NCI-H524 treated with DMSO at 0.1 percent for 48 hours (cell line): ENCODE measurements around the gene PLPPR5.
A peak's percentile ranks its signal among the peaks of the same experiment; 100 is the strongest.
"Not testable (repeated sequence)": the region's sequence is repeated elsewhere in the genome, so short reads cannot be mapped to it uniquely, and the experiment has no call there.

Source experiments
- DNase-seq: peaks from one replicate; lab custom pipeline; 2025; lab: John Stamatoyannopoulos, UW

The PLPPR5 gene

GRCh38 chr1:98919211-98919610 is 85.5 kb downstream of the PLPPR5 start:
- DNase-seq = no peak

DNA sequence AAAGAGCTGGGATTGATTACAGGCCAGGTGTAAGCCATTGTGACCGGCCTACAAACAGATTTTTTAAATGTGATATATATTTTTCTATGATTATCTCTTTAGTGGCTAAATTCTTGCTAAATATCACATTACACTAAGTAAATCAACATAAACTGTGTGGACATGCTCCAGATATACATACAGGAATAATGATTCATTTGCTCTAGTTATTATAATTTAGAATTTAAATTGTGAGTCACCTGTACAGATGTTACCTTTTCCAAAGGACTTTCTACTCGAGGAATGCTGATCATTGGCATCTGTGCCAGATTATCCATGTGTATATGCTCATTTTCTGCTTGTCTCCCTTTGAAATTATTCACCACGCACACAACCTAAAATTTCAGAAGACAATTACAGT is 90.1 kb downstream of the PLPPR5 start:
- no peak for DNase-seq

GRCh38 chr1:98910827-98911226 is 93.8 kb downstream of the PLPPR5 start:
- no peak for DNase-seq

DNA sequence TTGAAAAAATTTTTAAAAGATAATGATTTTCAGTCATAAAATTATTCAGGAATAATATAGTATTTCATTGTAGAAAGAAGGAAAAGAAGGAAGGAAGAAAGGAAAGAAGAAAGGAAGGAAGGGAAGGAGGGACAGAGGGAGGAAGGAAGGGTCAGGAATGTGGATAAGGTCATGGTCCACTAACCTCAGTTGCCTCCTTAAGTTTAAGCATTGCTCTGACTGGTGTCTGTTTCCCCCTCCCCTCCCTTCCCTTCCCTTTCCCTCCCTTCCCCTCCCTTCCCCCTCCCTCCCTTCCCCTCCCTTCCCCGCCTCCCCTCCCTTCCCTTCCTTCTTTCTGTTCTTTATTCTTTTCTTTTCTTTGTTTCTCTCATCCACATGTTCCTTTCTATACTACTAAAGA is 95.7 kb downstream of the PLPPR5 start:
- no peak for DNase-seq

DNA sequence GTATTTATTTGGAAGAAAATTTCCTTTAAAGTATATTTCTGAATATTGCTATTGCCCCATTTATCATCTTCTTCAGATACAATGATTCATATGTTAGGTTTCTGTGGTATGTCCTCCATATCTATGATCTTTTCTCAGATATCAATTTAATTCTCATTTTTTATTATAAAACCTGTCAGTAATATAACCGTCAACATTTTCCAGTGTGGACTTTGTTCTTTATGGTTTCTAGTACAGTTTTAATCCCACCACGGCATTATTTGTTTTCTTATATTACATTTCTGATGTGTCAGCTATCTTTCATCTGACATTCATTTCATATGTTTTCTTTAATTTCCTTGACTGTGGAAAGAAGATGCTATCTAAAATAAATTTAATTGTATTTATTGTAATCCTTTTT is 97.9 kb downstream of the PLPPR5 start:
- DNase-seq = no peak

GRCh38 chr1:98906361-98906760 is 98.3 kb downstream of the PLPPR5 start:
- DNase-seq = no peak

DNA sequence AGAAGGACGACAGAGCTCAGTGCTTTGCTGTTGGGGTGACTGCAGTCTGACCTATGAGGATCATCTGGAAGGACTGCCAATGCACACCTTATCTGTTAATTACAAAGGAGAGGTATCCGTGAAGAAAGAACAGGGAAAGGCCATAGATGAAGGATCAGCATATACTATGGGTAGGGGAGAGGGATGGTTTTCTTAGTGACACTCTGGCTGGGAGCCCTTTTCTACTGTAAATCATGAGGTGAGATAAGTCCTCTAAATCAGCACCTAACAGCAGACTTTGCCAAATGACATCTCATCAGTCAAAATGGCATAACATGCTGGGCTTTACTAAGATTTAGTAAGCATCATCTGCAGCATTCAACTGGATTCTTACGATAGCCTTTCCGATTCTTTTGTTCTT is 100.0 kb downstream of the PLPPR5 start:
- DNase-seq = no peak

- DNase-seq = no peak
Observed at GRCh38 chr1:98903726-98904125, 100.9 kb downstream of the PLPPR5 start.

DNA sequence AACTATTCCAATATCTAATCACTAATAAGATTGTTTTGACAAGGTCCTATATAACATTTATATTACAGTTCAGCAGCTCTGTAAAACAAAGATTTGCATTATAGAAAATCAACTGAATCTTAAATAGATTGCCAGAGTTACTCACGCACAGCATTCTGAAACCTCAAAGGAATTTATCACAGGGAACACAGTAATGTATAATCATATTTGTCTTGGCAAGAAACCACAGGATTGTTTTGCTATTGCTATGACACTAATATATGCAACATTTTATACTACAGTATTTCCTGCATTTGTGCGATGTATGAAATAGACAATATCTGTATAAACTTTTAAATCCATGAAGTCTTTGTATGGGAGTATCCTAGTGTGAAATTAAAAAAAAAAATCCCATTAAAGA is 101.4 kb downstream of the PLPPR5 start:
- no peak for DNase-seq

DNA sequence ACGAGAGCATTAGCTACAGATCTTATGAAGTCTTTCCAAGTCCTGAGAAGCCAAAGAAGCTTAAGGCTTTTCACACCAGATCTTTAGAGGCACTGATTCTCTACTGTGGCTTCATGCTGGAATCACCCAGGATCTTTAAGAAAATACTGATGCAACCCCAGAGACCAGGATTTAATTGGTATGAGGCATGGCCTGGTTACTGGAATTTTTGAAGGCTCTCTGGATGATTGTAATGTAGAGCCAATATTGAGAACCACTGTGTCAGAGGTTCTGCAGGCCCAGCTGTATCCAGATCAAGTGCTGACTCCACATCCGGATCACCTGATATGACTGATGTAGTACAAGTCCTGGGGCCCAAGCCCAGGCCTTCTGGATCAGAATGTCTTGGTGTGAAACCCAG is 105.7 kb downstream of the PLPPR5 start:
- no peak for DNase-seq

- no peak for DNase-seq
Observed at GRCh38 chr1:98897479-98897878, 107.2 kb downstream of the PLPPR5 start.

- DNase-seq = no peak
Observed at GRCh38 chr1:98896711-98897445, 107.8 kb downstream of the PLPPR5 start.

GRCh38 chr1:98893371-98893770 is 111.3 kb downstream of the PLPPR5 start:
- DNase-seq = peak; percentile 6

- no peak for DNase-seq
Observed at GRCh38 chr1:98888869-98889268, 115.8 kb downstream of the PLPPR5 start.

DNA sequence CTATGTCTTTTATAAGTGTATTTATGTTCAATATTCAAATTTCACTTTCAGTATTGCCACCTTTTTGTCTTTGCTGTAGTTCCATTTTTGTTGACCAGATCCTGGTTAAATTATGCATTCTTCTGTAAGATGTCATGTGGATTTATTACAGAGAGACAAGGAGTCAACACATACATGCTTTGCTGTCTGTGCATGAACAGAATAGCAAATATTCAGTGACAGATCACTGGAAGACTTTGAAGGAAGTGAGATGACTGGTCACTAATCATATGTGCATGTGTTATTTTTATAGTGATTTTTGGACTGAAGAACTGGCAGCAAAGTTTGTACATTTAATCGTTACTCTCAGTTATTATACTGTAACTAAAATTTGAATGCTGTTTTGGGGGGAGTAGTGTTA is 117.2 kb downstream of the PLPPR5 start:
- no peak for DNase-seq

DNA sequence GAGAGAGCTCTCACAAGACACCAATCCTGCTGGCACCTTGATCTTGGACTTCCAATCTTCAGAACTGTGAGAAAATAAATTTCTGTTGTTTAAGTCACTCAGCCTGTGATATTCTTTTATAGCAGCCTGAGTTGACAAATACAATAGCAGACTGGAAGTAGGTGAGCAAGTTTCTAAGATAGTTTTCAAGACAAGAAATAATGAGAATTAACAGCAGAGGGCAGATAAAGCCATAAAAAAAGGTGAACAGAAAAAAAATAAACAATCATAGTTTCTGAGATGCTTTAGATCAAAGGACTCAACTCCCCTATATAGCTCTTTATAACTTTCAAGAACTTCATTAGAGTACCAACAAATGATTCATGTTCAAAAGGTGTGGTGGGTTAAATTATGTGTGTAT is 119.8 kb downstream of the PLPPR5 start:
- DNase-seq = no peak

DNA sequence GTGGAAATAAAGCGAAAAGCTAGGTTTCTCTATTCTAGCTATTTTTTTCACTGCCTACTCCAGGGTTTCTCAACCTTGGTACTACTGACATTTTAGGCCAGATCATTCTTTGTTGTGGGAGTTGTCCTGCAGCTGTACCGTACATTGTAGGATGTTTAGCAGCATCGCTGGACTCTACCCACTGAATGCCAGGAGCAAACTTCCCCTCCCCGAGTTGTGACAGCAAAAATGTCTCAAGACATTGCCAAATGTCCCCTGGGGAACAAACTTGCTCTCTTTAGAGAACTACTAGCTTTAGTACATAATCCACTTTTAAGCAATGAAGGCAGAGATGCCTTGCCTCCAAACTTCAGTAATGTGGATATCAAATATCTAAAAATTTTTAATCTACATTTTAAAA is 122.8 kb downstream of the PLPPR5 start:
- DNase-seq = no peak

GRCh38 chr1:98881234-98881633 is 123.4 kb downstream of the PLPPR5 start:
- not testable (repeated sequence) for DNase-seq

GRCh38 chr1:98874828-98875227 is 129.8 kb downstream of the PLPPR5 start:
- DNase-seq = no peak

- DNase-seq = no peak
Observed at GRCh38 chr1:98870959-98871903, 133.4 kb downstream of the PLPPR5 start.

GRCh38 chr1:98865796-98866195 is 138.9 kb downstream of the PLPPR5 start:
- no peak for DNase-seq

DNA sequence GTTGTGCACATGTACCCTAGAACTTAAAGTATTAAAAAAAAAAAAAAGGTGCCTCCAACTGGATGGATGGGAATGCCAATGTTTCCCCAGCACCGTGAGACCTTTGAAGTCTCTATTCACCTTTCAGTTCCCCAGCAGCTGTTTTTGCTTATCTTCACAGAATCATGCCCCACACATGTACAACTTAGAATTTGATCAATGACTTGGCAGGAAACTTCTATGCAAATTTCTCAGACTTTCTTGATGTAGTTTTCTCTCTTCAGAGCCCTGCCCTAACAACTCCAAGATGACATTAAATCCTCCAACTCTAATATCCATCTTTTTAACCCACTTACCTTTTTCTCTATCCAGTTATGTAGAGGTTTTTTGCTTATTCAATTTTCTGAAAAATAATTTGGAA is 144.3 kb downstream of the PLPPR5 start:
- DNase-seq = no peak

GRCh38 chr1:98854137-98854536 is 150.5 kb downstream of the PLPPR5 start:
- no peak for DNase-seq
